ENCODE results near the gene IFNA2. TPM values are rescaled to one million over a fixed set of nuclear protein-coding genes. Genes with fewer than 3 reads are reported as not detected.

IFNA2 gene
- total RNA-seq, 1 experiment from 2014 or later = not detected

Other genes with a start within 250 kb of the IFNA2 start
- gene IFNW1, start 243.6 kb downstream of the IFNA2 start, total RNA-seq (2014; rRNA removed; shearing (Covaris generic)) = not detected in 2 replicates
- gene IFNA21, start 218.7 kb downstream of the IFNA2 start, total RNA-seq (2014; rRNA removed; shearing (Covaris generic)) = not detected in 2 replicates
- gene IFNA4, start 197.8 kb downstream of the IFNA2 start, total RNA-seq (2014; rRNA removed; shearing (Covaris generic)) = not detected in 2 replicates
- not detected in 2 replicates for gene IFNA7, start 183.2 kb downstream of the IFNA2 start, total RNA-seq (2014; rRNA removed; shearing (Covaris generic))
- gene IFNA10, start 178.3 kb downstream of the IFNA2 start, total RNA-seq (2014; rRNA removed; shearing (Covaris generic)) = not detected in 2 replicates
- not detected in 2 replicates for gene IFNA16, start 168.1 kb downstream of the IFNA2 start, total RNA-seq (2014; rRNA removed; shearing (Covaris generic))
- not detected in 2 replicates for gene IFNA17, start 157.2 kb downstream of the IFNA2 start, total RNA-seq (2014; rRNA removed; shearing (Covaris generic))
- not detected in 2 replicates for gene IFNA14, start 145.4 kb downstream of the IFNA2 start, total RNA-seq (2014; rRNA removed; shearing (Covaris generic))
- not detected in 2 replicates for gene IFNA5, start 80.1 kb downstream of the IFNA2 start, total RNA-seq (2014; rRNA removed; shearing (Covaris generic))
- gene KLHL9, start 50.0 kb downstream of the IFNA2 start, total RNA-seq (2014; rRNA removed; shearing (Covaris generic)) = 19.9 and 21.3 TPM in 2 replicates
- gene IFNA6, start 34.5 kb downstream of the IFNA2 start, total RNA-seq (2014; rRNA removed; shearing (Covaris generic)) = not detected in 2 replicates
- gene IFNA13, start 17.3 kb downstream of the IFNA2 start, total RNA-seq (2014; rRNA removed; shearing (Covaris generic)) = not detected in 2 replicates
- gene IFNA8, start 23.7 kb upstream of the IFNA2 start, total RNA-seq (2014; rRNA removed; shearing (Covaris generic)) = not detected in 2 replicates
- gene IFNA1, start 55.0 kb upstream of the IFNA2 start, total RNA-seq (2014; rRNA removed; shearing (Covaris generic)) = not detected in 2 replicates
- not detected in 2 replicates for gene IFNE, start 96.9 kb upstream of the IFNA2 start, total RNA-seq (2014; rRNA removed; shearing (Covaris generic))

All from SK-MEL-5 (cell line).